ENCODE results near the gene ASCC1. TPM values are rescaled to one million over a fixed set of nuclear protein-coding genes. Genes with fewer than 3 reads are reported as not detected.

The ASCC1 gene
- total RNA-seq, 1 experiment from 2014 or later, result 15.7 TPM

GRCh38 chr10:72264536-72264935 lies 48.5 kb upstream of the ASCC1 start:
- Histone ChIP-seq H3K4me3 (ENCODE audit: low read length) (no peak overlapping the region), H3K27me3 (ENCODE audit: low read length) (no peaks in the 10 kb centered on the region), H3K79me2 (ENCODE audit: low read length) (no peaks in the 10 kb centered on the region), H2AFZ (ENCODE audit: low read length) (no peak overlapping the region), H3K9ac (ENCODE audit: low read length) (no peak overlapping the region), H4K20me1 (ENCODE audit: low read length) (no peaks in the 10 kb centered on the region), H3K4me1 (ENCODE audit: insufficient read depth, low read length) (peaks cover 19% of the 10 kb centered on the region), H3F3A (ENCODE audit: low read length, unreplicated experiment) (no peaks in the 10 kb centered on the region), H3K4me2 (ENCODE audit: low read length) (no peak overlapping the region), H3K9me3 (ENCODE audit: low read length) (no peaks in the 10 kb centered on the region), H3K9me2 (replicated peaks; ENCODE audit: low read length) (no peaks in the 10 kb centered on the region), H3K27ac (ENCODE audit: low read length) (no peak overlapping the region), H3K36me3 (ENCODE audit: low read depth, low read length) (no peaks in the 10 kb centered on the region)
- DNase-seq (no peak), ATAC-seq (no peak)
- POLR2A ChIA-PET (ENCODE audit: unreplicated experiment), result no interaction called here
- CTCF ChIA-PET, result no interaction called here
- TF ChIP-seq EZH2 (IDR thresholded peaks at IDR 0.05; ENCODE audit: low read length, unreplicated experiment), result no peak
- no peak for TF ChIP-seq CTCF (conservative IDR thresholded peaks at IDR 0.05; ENCODE audit: low read depth, low read length)
- TF ChIP-seq EZH2phosphoT487 (IDR thresholded peaks at IDR 0.05; ENCODE audit: borderline replicate concordance, low read length), result no peak
- no TSS peak for BruUV-seq (replicated peaks)
- intact Hi-C loops (cut with micrococcal nuclease), result no loop called here

- no peaks in the 10 kb centered on the region for H3K36me3 ChIP-seq (ENCODE audit: low read depth, low read length)
- no peaks in the 10 kb centered on the region for H3K79me2 ChIP-seq (ENCODE audit: low read length)
- no TSS peak for BruUV-seq (replicated peaks)
- peaks cover 19% of the 10 kb centered on the region for H3K4me1 ChIP-seq (ENCODE audit: insufficient read depth, low read length)
- H3K27me3 ChIP-seq (ENCODE audit: low read length), result no peaks in the 10 kb centered on the region
- ChIA-PET POLR2A (ENCODE audit: unreplicated experiment) (interaction anchor here (0.6 to 0.7 kb wide), 2 partner anchors 10 to 68 kb away, joined by 3 read pairs; no protein-coding TSS in a partner anchor), CTCF (interaction anchor here (0.6 kb wide), 1 partner anchor 138 kb away, joined by 3 read pairs; no protein-coding TSS in a partner anchor)
- H3K9me3 ChIP-seq (ENCODE audit: low read length), result no peaks in the 10 kb centered on the region
- 0 out of 2 replicates have a peak overlapping the region, but pooled peaks have one; percentile 23 for H2AFZ ChIP-seq (ENCODE audit: low read length)
- no peaks in the 10 kb centered on the region for H4K20me1 ChIP-seq (ENCODE audit: low read length)
- intact Hi-C loops (cut with micrococcal nuclease), result no loop called here
- no peaks in the 10 kb centered on the region for H3F3A ChIP-seq (ENCODE audit: low read length, unreplicated experiment)
- H3K27ac ChIP-seq (ENCODE audit: low read length), result peak overlapping the region; percentile 33; the same call in 1 of the 2 replicates
- ATAC-seq (no peak), DNase-seq (peak; percentile 73)
- no peak overlapping the region for H3K4me3 ChIP-seq (ENCODE audit: low read length)
- no peaks in the 10 kb centered on the region for H3K9me2 ChIP-seq (replicated peaks; ENCODE audit: low read length)
- no peak overlapping the region for H3K9ac ChIP-seq (ENCODE audit: low read length)
- no peak overlapping the region; the same call in 1 of the 2 replicates for H3K4me2 ChIP-seq (ENCODE audit: low read length)
- no peak for TF ChIP-seq EZH2 (IDR thresholded peaks at IDR 0.05; ENCODE audit: low read length, unreplicated experiment)
- no peak for TF ChIP-seq EZH2phosphoT487 (IDR thresholded peaks at IDR 0.05; ENCODE audit: borderline replicate concordance, low read length)
- TF ChIP-seq CTCF (conservative IDR thresholded peaks at IDR 0.05; ENCODE audit: low read depth, low read length), result no peak
Measured at GRCh38 chr10:72263613-72264241, 47.7 kb upstream of the ASCC1 start.

DNA sequence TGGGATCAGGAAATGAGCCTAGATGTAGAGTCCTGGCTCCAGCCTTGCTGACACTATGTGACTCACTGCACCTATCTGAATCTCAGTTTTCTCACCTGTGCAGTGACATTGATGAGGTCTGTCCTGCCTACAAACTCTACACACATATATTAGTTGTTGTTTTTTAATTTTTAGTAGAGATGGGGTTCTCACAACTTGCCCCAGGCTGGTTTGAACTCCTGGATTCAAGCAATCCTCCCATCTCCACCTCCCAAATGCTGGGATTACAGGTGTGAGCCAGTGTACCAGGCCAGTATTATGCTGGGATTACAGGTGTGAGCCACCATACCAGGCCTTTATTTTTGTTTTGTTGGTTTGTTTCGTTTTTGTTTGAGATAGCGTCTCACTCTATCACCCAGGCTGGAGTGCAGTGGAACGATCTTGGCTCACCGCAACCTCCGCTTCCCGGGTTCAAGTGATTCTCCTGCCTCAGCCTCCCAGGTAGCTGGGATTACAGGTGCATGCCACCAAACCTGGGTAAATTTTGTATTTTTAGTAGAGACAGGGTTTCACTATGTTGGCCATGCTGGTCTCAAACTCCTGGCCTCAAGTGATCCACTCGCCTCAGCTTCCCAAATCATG lies 45.8 kb upstream of the ASCC1 start:
- BruUV-seq (replicated peaks), result no TSS peak
- Histone ChIP-seq H2AFZ (ENCODE audit: low read length) (no peak overlapping the region), H3K4me1 (ENCODE audit: insufficient read depth, low read length) (peaks cover 19% of the 10 kb centered on the region), H3K36me3 (ENCODE audit: low read depth, low read length) (no peaks in the 10 kb centered on the region), H3K9me3 (ENCODE audit: low read length) (no peaks in the 10 kb centered on the region), H3K27ac (ENCODE audit: low read length) (peak overlapping the region; percentile 63; the same call in 1 of the 2 replicates), H3K9me2 (replicated peaks; ENCODE audit: low read length) (no peaks in the 10 kb centered on the region), H3K4me3 (ENCODE audit: low read length) (no peak overlapping the region), H4K20me1 (ENCODE audit: low read length) (no peaks in the 10 kb centered on the region), H3F3A (ENCODE audit: low read length, unreplicated experiment) (no peaks in the 10 kb centered on the region), H3K79me2 (ENCODE audit: low read length) (no peaks in the 10 kb centered on the region), H3K9ac (ENCODE audit: low read length) (no peak overlapping the region), H3K4me2 (ENCODE audit: low read length) (no peak overlapping the region), H3K27me3 (ENCODE audit: low read length) (no peaks in the 10 kb centered on the region)
- no peak for TF ChIP-seq CTCF (conservative IDR thresholded peaks at IDR 0.05; ENCODE audit: low read depth, low read length)
- TF ChIP-seq EZH2phosphoT487 (IDR thresholded peaks at IDR 0.05; ENCODE audit: borderline replicate concordance, low read length), result no peak
- TF ChIP-seq EZH2 (IDR thresholded peaks at IDR 0.05; ENCODE audit: low read length, unreplicated experiment), result no peak
- DNase-seq (peak; percentile 25), ATAC-seq (0 out of 2 replicates have a peak, but pooled peaks have one; percentile 18)
- ChIA-PET POLR2A (ENCODE audit: unreplicated experiment) (interaction anchor here (0.7 kb wide), 1 partner anchor 295 kb away, joined by 5 read pairs; no protein-coding TSS in a partner anchor), CTCF (no interaction called here)
- intact Hi-C loops (cut with micrococcal nuclease), result no loop called here

All from PC-3 (cell line).